Measurements from ENCODE around the gene NDUFS8.

Gene NDUFS8

GRCh38 chr11:68077617-68078582, 47.4 kb downstream of the NDUFS8 start:
- no peak for DNase-seq (ENCODE audit: low read depth in 2 of 2)

- no peak for DNase-seq (ENCODE audit: low read depth in 2 of 2)
Measured at GRCh38 chr11:68080860-68081259, 50.4 kb downstream of the NDUFS8 start.

- no peak for DNase-seq (ENCODE audit: low read depth in 2 of 2)
Measured at GRCh38 chr11:68081691-68082090, 51.2 kb downstream of the NDUFS8 start.

GRCh38 chr11:68082481-68082880, 52.0 kb downstream of the NDUFS8 start:
- DNase-seq (ENCODE audit: low read depth in 2 of 2) = no peak

- DNase-seq (ENCODE audit: low read depth in 2 of 2) = no peak
Measured at GRCh38 chr11:68083517-68083916, 53.0 kb downstream of the NDUFS8 start.
